Neuronal stem cell (in vitro differentiated cells): ENCODE results near the gene ZNF101.

Source experiments
- DNase-seq: peaks from one replicate; pipeline ENCODE4 v3.0.0-alpha.2; 2013; ENCODE audit warnings: low spot score
- H2AFZ ChIP-seq: one replicate; pipeline ENCODE4 v1.6.1; 2013; ENCODE audit warnings: mild to moderate bottlenecking, low read length, inconsistent platforms
- H2AK5ac ChIP-seq: 2 replicates; pipeline ENCODE4 v1.6.1; 2013; ENCODE audit warnings: low read depth, mild to moderate bottlenecking, inconsistent platforms, low read length, moderate library complexity, mixed read lengths
- H2BK120ac ChIP-seq: 2 replicates; pipeline ENCODE4 v1.6.1; 2013; ENCODE audit warnings: low read depth, mild to moderate bottlenecking, inconsistent platforms, low read length, moderate library complexity, mixed read lengths
- H2BK12ac ChIP-seq: one replicate; pipeline ENCODE4 v1.6.1; 2013; ENCODE audit warnings: low read length, inconsistent platforms
- H2BK15ac ChIP-seq: 2 replicates; pipeline ENCODE4 v1.6.1; 2013; ENCODE audit warnings: mild to moderate bottlenecking, low read length, inconsistent platforms, mixed read lengths
- H2BK5ac ChIP-seq: one replicate; pipeline ENCODE4 v1.6.1; 2013; ENCODE audit warnings: inconsistent platforms, mild to moderate bottlenecking, low read length, moderate library complexity
- H3K14ac ChIP-seq: one replicate; pipeline ENCODE4 v1.6.1; 2013; ENCODE audit warnings: low read length, inconsistent platforms
- H3K18ac ChIP-seq: 2 replicates; pipeline ENCODE4 v1.6.1; 2013; ENCODE audit warnings: low read length, inconsistent platforms
- H3K23ac ChIP-seq: 2 replicates; pipeline ENCODE4 v1.6.1; 2013; ENCODE audit warnings: low read depth, mild to moderate bottlenecking, mixed read lengths, low read length, inconsistent platforms; ENCODE audit not compliant: poor library complexity
- H3K27ac ChIP-seq: replicated peaks from 3 replicates; pipeline ENCODE4 v1.5.1; 2013; ENCODE audit warnings: low read length, inconsistent platforms
- H3K27me3 ChIP-seq, 3 experiments: 2 replicates each; pipeline ENCODE4 v1.6.1; 2013; ENCODE audit warnings: low read length in 3 of 3, mild to moderate bottlenecking in 2 of 3, inconsistent platforms in 1 of 3, low read depth in 1 of 3, mixed read lengths in 1 of 3, moderate library complexity in 1 of 3; ENCODE audit not compliant: control insufficient read depth in 3 of 3, insufficient read depth in 3 of 3
- H3K36me3 ChIP-seq, 2 donors: replicated peaks in 1 of 2; 2 replicates each; pipeline ENCODE4 v1.6.1; 2013; ENCODE audit warnings: low read length in 2 of 2; ENCODE audit not compliant: control insufficient read depth in 2 of 2, insufficient read depth in 2 of 2
- H3K4ac ChIP-seq: 2 replicates; pipeline ENCODE4 v1.6.1; 2013; ENCODE audit warnings: inconsistent platforms, mild to moderate bottlenecking, low read length, moderate library complexity
- H3K4me1 ChIP-seq, 2 donors: 1 replicate in 1 of 2; 2 replicates in 1 of 2; pipeline ENCODE4 v1.6.1; 2013; ENCODE audit warnings: low read length in 2 of 2, low read depth in 1 of 2; ENCODE audit not compliant: control insufficient read depth in 2 of 2, insufficient read depth in 1 of 2
- H3K4me2 ChIP-seq: one replicate; pipeline ENCODE4 v1.6.1; 2013; ENCODE audit warnings: mild to moderate bottlenecking, low read length, inconsistent platforms; ENCODE audit not compliant: insufficient read depth, poor library complexity, severe bottlenecking
- H3K4me3 ChIP-seq, 2 donors: 2 replicates each; pipeline ENCODE4 v1.5.1; 2013; ENCODE audit warnings: low read length in 2 of 2, mild to moderate bottlenecking in 2 of 2, inconsistent platforms in 1 of 2, moderate library complexity in 1 of 2
- H3K79me1 ChIP-seq: one replicate; pipeline ENCODE4 v1.6.1; 2013; ENCODE audit warnings: low read depth, mild to moderate bottlenecking, inconsistent platforms, low read length, moderate library complexity
- H3K9ac ChIP-seq: one replicate; pipeline ENCODE4 v1.6.1; 2013; ENCODE audit warnings: mild to moderate bottlenecking, low read depth, low read length, inconsistent platforms; ENCODE audit not compliant: poor library complexity
- H3K9me3 ChIP-seq, 2 donors: replicated peaks in 1 of 2; 2 replicates each; pipeline versions ENCODE3 to v1.6.1; 2013; ENCODE audit warnings: low read length in 2 of 2, mild to moderate bottlenecking in 2 of 2, inconsistent platforms in 1 of 2, low read depth in 1 of 2, mixed read lengths in 1 of 2, moderate library complexity in 1 of 2; ENCODE audit not compliant: control insufficient read depth in 2 of 2, insufficient read depth in 1 of 2
- H4K8ac ChIP-seq: one replicate; pipeline ENCODE4 v1.6.1; 2013; ENCODE audit warnings: low read depth, mild to moderate bottlenecking, inconsistent platforms, low read length, moderate library complexity
- H4K91ac ChIP-seq: one replicate; pipeline ENCODE4 v1.6.1; 2013; ENCODE audit warnings: low read length, low read depth, mild to moderate bottlenecking, inconsistent platforms; ENCODE audit not compliant: poor library complexity
- WGBS, 2 donors: extraction: QIAGEN DNeasy Blood & Tissue Kit; methylation state at CpG; one replicate each; pipeline ENCODE4 v1.1.7; 2013; ENCODE audit warnings: missing lambda C conversion rate in 2 of 2, mixed read lengths in 1 of 2; ENCODE audit not compliant: insufficient read length in 2 of 2, insufficient replicate concordance in 1 of 2; ENCODE audit errors: extremely low coverage in 2 of 2; 5-methylcytosine and 5-hydroxymethylcytosine counted together

The ZNF101 gene

DNA sequence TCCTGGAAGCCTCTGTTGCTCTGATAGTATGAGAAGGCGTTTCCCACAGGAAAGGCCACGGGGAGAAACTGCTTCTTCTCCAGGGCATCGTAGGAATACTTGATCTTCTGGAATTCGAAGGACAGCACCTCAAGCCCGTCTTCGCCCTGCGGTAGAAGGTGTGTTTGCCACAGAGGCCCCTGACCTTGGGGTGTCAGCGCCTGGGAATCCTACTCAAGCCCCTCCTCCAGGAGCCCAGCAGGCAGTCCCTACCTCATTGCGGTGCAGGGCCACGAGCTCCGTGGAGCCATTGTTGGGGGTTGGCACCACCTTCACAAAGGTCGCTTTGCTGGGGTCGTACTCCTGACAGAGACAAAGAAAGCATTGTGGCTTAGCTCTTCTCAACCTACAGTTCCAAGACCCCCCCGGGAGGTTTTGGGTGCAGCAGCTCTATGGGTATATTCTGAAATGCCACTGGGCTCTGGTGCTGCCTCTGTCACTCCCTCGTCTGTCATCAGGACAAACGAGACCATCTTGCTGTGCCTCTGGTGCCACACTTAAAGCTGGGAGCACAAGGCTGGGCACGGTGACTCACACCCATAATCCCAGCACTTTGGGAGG, 8.9 kb upstream of the ZNF101 start:
- Histone ChIP-seq H2AK5ac (no peak overlapping the region), H2BK5ac (no peak overlapping the region), H3K27me3 (no peaks in the 10 kb centered on the region), H3K4me2 (no peak overlapping the region), H2AFZ (no peak overlapping the region), H4K8ac (no peak overlapping the region), H3K9me3 (no peaks in the 10 kb centered on the region), H3K36me3 (peaks cover 48 to 68% of the 10 kb centered on the region in 2 donors), H3K4ac (no peak overlapping the region), H3K14ac (no peak overlapping the region), H3K79me1 (peaks cover 17% of the 10 kb centered on the region), H3K27ac (no peak overlapping the region), H4K91ac (no peak overlapping the region), H2BK12ac (no peak overlapping the region), H3K23ac (no peak overlapping the region), H3K4me3 (no peak overlapping the region), H2BK120ac (no peak overlapping the region), H3K4me1 (peaks cover 11 to 14% of the 10 kb centered on the region in 2 donors), H3K18ac (no peak overlapping the region), H2BK15ac (no peak overlapping the region), H3K9ac (no peak overlapping the region)
- no peak for DNase-seq
- WGBS, 2 donors, result no CpG with 5 or more reads among the region's 17 CpGs

- Histone ChIP-seq H2BK15ac (no peak overlapping the region), H3K4me2 (no peak overlapping the region), H2AK5ac (no peak overlapping the region), H3K4me1 (peaks cover 11 to 14% of the 10 kb centered on the region in 2 donors), H3K18ac (no peak overlapping the region), H3K27ac (no peak overlapping the region), H3K27me3 (no peaks in the 10 kb centered on the region), H3K14ac (no peak overlapping the region), H4K8ac (no peak overlapping the region), H2BK12ac (no peak overlapping the region), H2BK120ac (no peak overlapping the region), H3K36me3 (peaks cover 33 to 54% of the 10 kb centered on the region in 2 donors), H3K4ac (no peak overlapping the region), H3K9ac (no peak overlapping the region), H3K23ac (no peak overlapping the region), H3K4me3 (peak overlapping the region; percentile 45 to 88), H2AFZ (no peak overlapping the region), H3K79me1 (peaks cover 11% of the 10 kb centered on the region), H4K91ac (no peak overlapping the region), H2BK5ac (no peak overlapping the region), H3K9me3 (no peaks in the 10 kb centered on the region)
- DNase-seq, result no peak
- WGBS, 2 donors, result no CpG with 5 or more reads among the region's 10 CpGs
Measured at GRCh38 chr19:19661141-19661674, 7.4 kb upstream of the ZNF101 start.

- no peak overlapping the region for H3K9ac ChIP-seq
- H2BK120ac ChIP-seq, result no peak overlapping the region
- H2AK5ac ChIP-seq, result no peak overlapping the region
- H3K36me3 ChIP-seq, result peaks cover 28 to 48% of the 10 kb centered on the region in 2 donors
- H2BK5ac ChIP-seq, result no peak overlapping the region
- no CpG with 5 or more reads among the region's 18 CpGs for WGBS, 2 donors
- H3K4me1 ChIP-seq, result peaks cover 11 to 14% of the 10 kb centered on the region in 2 donors
- no peak overlapping the region for H3K4me2 ChIP-seq
- no peak overlapping the region for H3K18ac ChIP-seq
- peaks cover 8% of the 10 kb centered on the region for H3K79me1 ChIP-seq
- H3K9me3 ChIP-seq, result no peaks in the 10 kb centered on the region
- no peaks in the 10 kb centered on the region for H3K27me3 ChIP-seq
- no peak overlapping the region for H4K91ac ChIP-seq
- H3K23ac ChIP-seq, result no peak overlapping the region
- no peak overlapping the region for H2BK12ac ChIP-seq
- H2BK15ac ChIP-seq, result no peak overlapping the region
- no peak overlapping the region for H3K27ac ChIP-seq
- H3K4ac ChIP-seq, result no peak overlapping the region
- DNase-seq, result no peak
- peak overlapping the region in 1 of 2 donors; percentile 88 for H3K4me3 ChIP-seq
- H2AFZ ChIP-seq, result no peak overlapping the region
- H3K14ac ChIP-seq, result no peak overlapping the region
- no peak overlapping the region for H4K8ac ChIP-seq
Measured at GRCh38 chr19:19661675-19662251, 6.9 kb upstream of the ZNF101 start.

GRCh38 chr19:19662344-19662743, 6.3 kb upstream of the ZNF101 start:
- peaks cover 22 to 42% of the 10 kb centered on the region in 2 donors for H3K36me3 ChIP-seq
- no peak overlapping the region for H3K23ac ChIP-seq
- peak overlapping the region in 1 of 2 donors; percentile 88 for H3K4me3 ChIP-seq
- no peak overlapping the region for H2AFZ ChIP-seq
- H3K18ac ChIP-seq, result no peak overlapping the region
- H3K9ac ChIP-seq, result no peak overlapping the region
- H2BK5ac ChIP-seq, result no peak overlapping the region
- no peak overlapping the region for H4K91ac ChIP-seq
- H3K4ac ChIP-seq, result no peak overlapping the region
- no CpG with 5 or more reads among the region's 8 CpGs for WGBS, 2 donors
- H3K79me1 ChIP-seq, result peaks cover 8% of the 10 kb centered on the region
- no peak overlapping the region for H2BK12ac ChIP-seq
- H3K27me3 ChIP-seq, result no peaks in the 10 kb centered on the region
- H2AK5ac ChIP-seq, result no peak overlapping the region
- H3K27ac ChIP-seq, result no peak overlapping the region
- no peak for DNase-seq
- H2BK120ac ChIP-seq, result no peak overlapping the region
- no peak overlapping the region for H2BK15ac ChIP-seq
- no peak overlapping the region for H3K14ac ChIP-seq
- no peak overlapping the region for H4K8ac ChIP-seq
- no peaks in the 10 kb centered on the region for H3K9me3 ChIP-seq
- H3K4me2 ChIP-seq, result peak overlapping the region; percentile 99
- peaks cover 11 to 14% of the 10 kb centered on the region in 2 donors for H3K4me1 ChIP-seq
